Hepatocyte (in vitro differentiated cells): Measurements from ENCODE around the gene GUK1.

ENCODE experiments used
- EZH2 ChIP-seq: fragments of 200-600 bp; sonication (generic); IDR thresholded peaks from 2 replicates; pipeline ENCODE4 v1.6.1; 2016; ENCODE audit warnings: antibody characterized with exemption, mild to moderate bottlenecking, borderline replicate concordance
- TF ChIP-seq, protein P1 (sequence below): fragments of 200-600 bp; sonication (generic); IDR thresholded peaks from 2 replicates; pipeline ENCODE4 v1.5.1; 2016; ENCODE audit warnings: antibody characterized with exemption, mild to moderate bottlenecking; ENCODE audit not compliant: poor library complexity

- TF ChIP-seq, protein P1, sequence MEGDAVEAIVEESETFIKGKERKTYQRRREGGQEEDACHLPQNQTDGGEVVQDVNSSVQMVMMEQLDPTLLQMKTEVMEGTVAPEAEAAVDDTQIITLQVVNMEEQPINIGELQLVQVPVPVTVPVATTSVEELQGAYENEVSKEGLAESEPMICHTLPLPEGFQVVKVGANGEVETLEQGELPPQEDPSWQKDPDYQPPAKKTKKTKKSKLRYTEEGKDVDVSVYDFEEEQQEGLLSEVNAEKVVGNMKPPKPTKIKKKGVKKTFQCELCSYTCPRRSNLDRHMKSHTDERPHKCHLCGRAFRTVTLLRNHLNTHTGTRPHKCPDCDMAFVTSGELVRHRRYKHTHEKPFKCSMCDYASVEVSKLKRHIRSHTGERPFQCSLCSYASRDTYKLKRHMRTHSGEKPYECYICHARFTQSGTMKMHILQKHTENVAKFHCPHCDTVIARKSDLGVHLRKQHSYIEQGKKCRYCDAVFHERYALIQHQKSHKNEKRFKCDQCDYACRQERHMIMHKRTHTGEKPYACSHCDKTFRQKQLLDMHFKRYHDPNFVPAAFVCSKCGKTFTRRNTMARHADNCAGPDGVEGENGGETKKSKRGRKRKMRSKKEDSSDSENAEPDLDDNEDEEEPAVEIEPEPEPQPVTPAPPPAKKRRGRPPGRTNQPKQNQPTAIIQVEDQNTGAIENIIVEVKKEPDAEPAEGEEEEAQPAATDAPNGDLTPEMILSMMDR: no peak
- no peak for TF ChIP-seq EZH2
These were observed 11.3 kb downstream of the GUK1 start for GRCh38 chr1:228151180-228151925.
